Hematopoietic multipotent progenitor cell treated with erythropoietin and hydrocortisone succinate and interleukin-3 and kit ligand, for 8 days (in vitro differentiated cells): ENCODE data around the gene ARHGEF3.

Experiments
- DNase-seq: peaks from one replicate; pipeline ENCODE4 v3.0.0-alpha.2; 2015

Gene ARHGEF3

GRCh38 chr3:56801662-56802377 lies at the start of gene ARHGEF3:
ARHGEF3 (minus strand) TSS chr3:56801949; CDS start chr3:56801798, 151 bp downstream.
- peak; percentile 70 for DNase-seq

GRCh38 chr3:56849698-56850097 lies 47.9 kb upstream of the ARHGEF3 start:
- no peak for DNase-seq

- no peak for DNase-seq
Measured at GRCh38 chr3:56845505-56845904, 43.8 kb upstream of the ARHGEF3 start.

GRCh38 chr3:56844536-56844935 lies 42.8 kb upstream of the ARHGEF3 start:
- no peak for DNase-seq

GRCh38 chr3:56839784-56840715 lies 38.3 kb upstream of the ARHGEF3 start:
- DNase-seq: no peak

- peak; percentile 43 for DNase-seq
Measured at GRCh38 chr3:56838448-56838847, 36.7 kb upstream of the ARHGEF3 start.

- no peak for DNase-seq
Measured at GRCh38 chr3:56837196-56837955, 35.6 kb upstream of the ARHGEF3 start.

GRCh38 chr3:56836276-56837163 lies 34.8 kb upstream of the ARHGEF3 start:
- DNase-seq: no peak

GRCh38 chr3:56835650-56836227 lies 34.0 kb upstream of the ARHGEF3 start:
- no peak for DNase-seq

- DNase-seq: no peak
Measured at GRCh38 chr3:56833536-56833935, 31.8 kb upstream of the ARHGEF3 start.

GRCh38 chr3:56833022-56833421 lies 31.3 kb upstream of the ARHGEF3 start:
- DNase-seq: no peak

GRCh38 chr3:56831572-56831971 lies 29.8 kb upstream of the ARHGEF3 start:
- DNase-seq: no peak

GRCh38 chr3:56830884-56831283 lies 29.1 kb upstream of the ARHGEF3 start:
- no peak for DNase-seq

- DNase-seq: no peak
Measured at GRCh38 chr3:56829533-56829932, 27.8 kb upstream of the ARHGEF3 start.

- DNase-seq: no peak
Measured at GRCh38 chr3:56826831-56827722, 25.3 kb upstream of the ARHGEF3 start.

GRCh38 chr3:56825567-56826438 lies 24.1 kb upstream of the ARHGEF3 start:
- no peak for DNase-seq

GRCh38 chr3:56823984-56824703 lies 22.4 kb upstream of the ARHGEF3 start:
- DNase-seq: no peak

GRCh38 chr3:56823421-56823926 lies 21.7 kb upstream of the ARHGEF3 start:
- DNase-seq: no peak

- no peak for DNase-seq
Measured at GRCh38 chr3:56822501-56822900, 20.8 kb upstream of the ARHGEF3 start.
